Choroid plexus epithelial cell (primary cell): Measurements from ENCODE around the gene EME2.

Experiments used
- DNase-seq: peaks from one replicate; pipeline ENCODE4 v3.0.0-alpha.2; 2010; ENCODE audit warnings: low read depth
- H3K4me3 ChIP-seq: 2 replicates; pipeline ENCODE4 v1.5.1; 2011; ENCODE audit warnings: low read depth, mild to moderate bottlenecking, control low read depth, low read length, moderate library complexity
- CTCF ChIP-seq: conservative IDR thresholded peaks from 2 replicates; pipeline ENCODE4 v1.5.1; 2011; ENCODE audit warnings: low read depth, mild to moderate bottlenecking, control low read depth, inconsistent platforms, low read length, moderate library complexity

EME2 gene

GRCh38 chr16:1745900-1746692, 26.5 kb upstream of the EME2 start:
- TF ChIP-seq CTCF = no peak
- peak overlapping the region; percentile 13 for H3K4me3 ChIP-seq
- DNase-seq = peak; percentile 96

GRCh38 chr16:1746693-1747195, 25.9 kb upstream of the EME2 start:
- TF ChIP-seq CTCF = no peak
- no peak overlapping the region for H3K4me3 ChIP-seq
- no peak for DNase-seq

- TF ChIP-seq CTCF = no peak
- no peak for DNase-seq
- no peak overlapping the region for H3K4me3 ChIP-seq
Observed at GRCh38 chr16:1747934-1748333, 24.7 kb upstream of the EME2 start.

GRCh38 chr16:1749152-1750117, 23.2 kb upstream of the EME2 start:
- no peak for TF ChIP-seq CTCF
- no peak overlapping the region for H3K4me3 ChIP-seq
- DNase-seq = peak; percentile 72

GRCh38 chr16:1751946-1752345, 20.7 kb upstream of the EME2 start:
- H3K4me3 ChIP-seq = no peak overlapping the region
- TF ChIP-seq CTCF = no peak
- DNase-seq = no peak

- DNase-seq = no peak
- no peak overlapping the region for H3K4me3 ChIP-seq
- TF ChIP-seq CTCF = no peak
Observed at GRCh38 chr16:1752853-1753252, 19.8 kb upstream of the EME2 start.
